B cell (primary cell): ENCODE data around the gene HBM. TPM values are rescaled to one million over a fixed set of nuclear protein-coding genes. Genes with fewer than 3 reads are reported as not detected.

ENCODE experiments used
- ATAC-seq: fragments of 200-7000 bp; cut with Tn5 transposase; one replicate; pipeline ENCODE4 v1.10.0; 2021; ENCODE audit warnings: low read depth, mild to moderate bottlenecking, moderate number of reproducible peaks, moderate library complexity
- CTCF ChIA-PET: fragments of 350-600 bp; sonication (Branson Sonifier 250); formaldehyde crosslinking; loops from one replicate; lab custom pipeline; 2021; ENCODE audit warnings: antibody characterized with exemption, inconsistent platforms; lab: Charles Lee
- POLR2A ChIA-PET: fragments of 350-600 bp; sonication (Branson Sonifier 250); formaldehyde crosslinking; loops from one replicate; lab custom pipeline; 2021; ENCODE audit warnings: antibody characterized with exemption; lab: Charles Lee
- DNase-seq: peaks from one replicate; pipeline ENCODE4 v3.0.0; 2013
- H2AFZ ChIP-seq: 2 replicates; pipeline ENCODE4 v1.6.1; 2012; ENCODE audit warnings: mild to moderate bottlenecking, low read depth, low read length; ENCODE audit not compliant: insufficient read depth, poor library complexity, severe bottlenecking
- H3K27ac ChIP-seq, 2 donors: 1 replicate in 1 of 2; 2 replicates in 1 of 2; pipeline ENCODE4 v1.5.1; 2012 to 2013; ENCODE audit warnings: low read length in 2 of 2, mild to moderate bottlenecking in 2 of 2, moderate library complexity in 1 of 2
- H3K27me3 ChIP-seq, 4 experiments: fragments of 200-600 bp in 1 of 4; sonication (generic) in 1 of 4; replicated peaks in 1 of 4; 1 replicate in 2 of 4; 2 replicates in 2 of 4; pipeline versions ENCODE4 v1.6.1 to v1.7.0; 2013 to 2016; ENCODE audit warnings: low read length in 3 of 4, mild to moderate bottlenecking in 2 of 4, mixed read lengths in 1 of 4, moderate library complexity in 1 of 4; ENCODE audit not compliant: insufficient read depth in 4 of 4, control insufficient read depth in 3 of 4; ENCODE audit errors: control extremely low read depth in 1 of 4
- H3K36me3 ChIP-seq, 2 experiments: replicated peaks in 1 of 2; 1 replicate in 1 of 2; 2 replicates in 1 of 2; pipeline versions ENCODE4 v1.6.1 to v1.7.1; 2013; ENCODE audit warnings: low read length in 1 of 2; ENCODE audit not compliant: insufficient read depth in 2 of 2, control insufficient read depth in 1 of 2; ENCODE audit errors: control extremely low read depth in 1 of 2, extremely low read depth in 1 of 2
- H3K4me1 ChIP-seq, 2 donors: fragments of 200-600 bp in 1 of 2; sonication (generic) in 1 of 2; 1 replicate in 1 of 2; 2 replicates in 1 of 2; pipeline versions ENCODE4 v1.5.1 to v1.6.1; 2013 to 2017; ENCODE audit warnings: low read length in 2 of 2; ENCODE audit not compliant: control insufficient read depth in 2 of 2, insufficient read depth in 2 of 2
- H3K4me2 ChIP-seq: replicated peaks from 2 replicates; pipeline ENCODE3; 2012; ENCODE audit warnings: mild to moderate bottlenecking, low read depth, low read length; ENCODE audit not compliant: poor library complexity, severe bottlenecking
- H3K4me3 ChIP-seq, 5 experiments: fragments of 200-600 bp in 1 of 5; sonication (generic) in 1 of 5; 1 replicate in 3 of 5; 2 replicates in 2 of 5; pipeline versions ENCODE4 v1.5.1 to v1.7.0; 2011 to 2016; ENCODE audit warnings: low read length in 4 of 5, mild to moderate bottlenecking in 4 of 5, low read depth in 2 of 5, control low read depth in 1 of 5, moderate library complexity in 1 of 5; ENCODE audit not compliant: insufficient read depth in 1 of 5; ENCODE audit errors: control extremely low read depth in 1 of 5, extremely low read depth in 1 of 5
- H3K79me2 ChIP-seq: fragments of 200-600 bp; sonication (generic); one replicate; pipeline ENCODE4 v1.6.0; 2016; ENCODE audit warnings: low read length; ENCODE audit not compliant: control insufficient read depth, insufficient read depth
- H3K9ac ChIP-seq: fragments of 200-600 bp; sonication (generic); 2 replicates; pipeline ENCODE4 v1.6.1; 2017; ENCODE audit warnings: mild to moderate bottlenecking, low read length, moderate library complexity
- H3K9me3 ChIP-seq, 3 donors: one replicate each; pipeline versions ENCODE4 v1.6.1 to v1.7.1; 2013; ENCODE audit warnings: low read length in 2 of 3; ENCODE audit not compliant: control insufficient read depth in 2 of 3, insufficient read depth in 1 of 3; ENCODE audit errors: control extremely low read depth in 1 of 3
- H4K20me1 ChIP-seq: 2 replicates; pipeline ENCODE4 v1.6.0; 2012; ENCODE audit warnings: mild to moderate bottlenecking, low read length; ENCODE audit not compliant: insufficient read depth, control insufficient read depth, poor library complexity, severe bottlenecking
- H3K27ac Mint-ChIP-seq: one replicate; pipeline ENCODE4 v1.8.0; 2021; ENCODE audit warnings: mixed read lengths
- H3K27me3 Mint-ChIP-seq: one replicate; pipeline ENCODE4 v1.8.0; 2021; ENCODE audit warnings: mixed read lengths
- H3K4me1 Mint-ChIP-seq: one replicate; pipeline ENCODE4 v1.8.0; 2021; ENCODE audit warnings: mixed read lengths
- H3K4me3 Mint-ChIP-seq: one replicate; pipeline ENCODE4 v1.8.0; 2021; ENCODE audit warnings: mixed read lengths
- H3K9me3 Mint-ChIP-seq: one replicate; pipeline ENCODE4 v1.8.0; 2022; ENCODE audit warnings: mixed read lengths; ENCODE audit not compliant: insufficient read depth
- CTCF ChIP-seq: fragments of 200-600 bp; IDR thresholded peaks from one replicate; pipeline ENCODE4 v1.8.0; 2022; ENCODE audit warnings: antibody characterized with exemption, mild to moderate bottlenecking
- EZH2 ChIP-seq: IDR thresholded peaks from 2 replicates; pipeline ENCODE4 v1.6.1; 2012; ENCODE audit warnings: borderline replicate concordance, low read depth, mild to moderate bottlenecking, moderate library complexity, low read length; ENCODE audit not compliant: insufficient read depth, poor library complexity, severe bottlenecking
- WGBS: methylation state at CpG from one replicate; pipeline ENCODE4 v1.1.5; 2013; ENCODE audit warnings: missing lambda C conversion rate; ENCODE audit not compliant: insufficient coverage; 5-methylcytosine and 5-hydroxymethylcytosine counted together
- intact Hi-C: fragments of 100-400 bp; cut with micrococcal nuclease; formaldehyde crosslinking; loops from one replicate; pipeline ENCODE4 v1.10.0; 2022
- polyA plus RNA-seq: library from polyadenylated mRNA; depleted of rRNA; stranded (reverse); fragments of >200 nt; gene quantifications from 2 replicates; pipeline ENCODE4 v1.2.3, GENCODE V29; 2012
- total RNA-seq, 2 donors: library from RNA; stranded (reverse); fragments of 120-200 nt in 1 of 2; gene quantifications; 1 replicate in 1 of 2; 2 replicates in 1 of 2; pipeline versions ENCODE4 v1.2.3 to v1.2.4, GENCODE V29; 2013 to 2022

HBM gene
- total and polyA plus RNA-seq, 2 donors (not counting 1 experiment from before 2014, with no cell fraction given): 0.64 TPM; not detected in 1

- ChIA-PET CTCF (no interaction called here), POLR2A (no interaction called here)
- Histone ChIP-seq H3K79me2 (peaks cover 38% of the 10 kb centered on the region), H3K4me3 (no peak overlapping the region), H3K27me3 (no peaks in the 10 kb centered on the region), H3K9me3 (no peaks in the 10 kb centered on the region), H3K4me2 (no peak overlapping the region), H4K20me1 (peaks cover 15% of the 10 kb centered on the region), H3K27ac (no peak overlapping the region), H3K36me3 (peaks cover 0 to 4% of the 10 kb centered on the region in 2 experiments), H3K4me1 (no peaks in the 10 kb centered on the region), H3K9ac (no peak overlapping the region), H2AFZ (no peak overlapping the region)
- DNase-seq (no peak), ATAC-seq (no peak)
- TF ChIP-seq EZH2 (no peak), CTCF (no peak)
- no peaks in the 10 kb centered on the region for H3K9me3 Mint-ChIP-seq
- H3K4me1 Mint-ChIP-seq: peaks cover 9% of the 10 kb centered on the region
- no peak overlapping the region for H3K4me3 Mint-ChIP-seq
- H3K27me3 Mint-ChIP-seq: no peaks in the 10 kb centered on the region
- intact Hi-C loops: no loop called here
- 100% methylated on average over 5 of the region's 15 CpGs for WGBS
- H3K27ac Mint-ChIP-seq: no peak overlapping the region
Measured at GRCh38 chr16:130533-131173, 35.1 kb upstream of the HBM start.

- Mint-ChIP-seq H3K27me3 (no peaks in the 10 kb centered on the region), H3K4me1 (peaks cover 12% of the 10 kb centered on the region), H3K4me3 (no peak overlapping the region), H3K27ac (no peak overlapping the region), H3K9me3 (no peaks in the 10 kb centered on the region)
- no peak overlapping the region for H2AFZ ChIP-seq
- intact Hi-C loops: no loop called here
- H4K20me1 ChIP-seq: peaks cover 12% of the 10 kb centered on the region
- ChIA-PET CTCF (interaction anchor here (0.7 to 1.3 kb wide), 2 partner anchors 66 to 998 kb away, joined by 3 read pairs; no protein-coding TSS in a partner anchor), POLR2A (no interaction called here)
- 93% methylated on average over 6 of the region's 7 CpGs for WGBS
- no peak overlapping the region for H3K4me2 ChIP-seq
- no peak for TF ChIP-seq CTCF
- TF ChIP-seq EZH2: no peak
- ATAC-seq (no peak), DNase-seq (no peak)
- no peaks in the 10 kb centered on the region for H3K27me3 ChIP-seq
- no peaks in the 10 kb centered on the region for H3K9me3 ChIP-seq
- no peak overlapping the region for H3K4me3 ChIP-seq
- H3K27ac ChIP-seq: no peak overlapping the region
- peaks cover 0 to 4% of the 10 kb centered on the region in 2 experiments for H3K36me3 ChIP-seq
- peaks cover 0 to 1% of the 10 kb centered on the region in 2 donors for H3K4me1 ChIP-seq
- no peak overlapping the region for H3K9ac ChIP-seq
- H3K79me2 ChIP-seq: peaks cover 51% of the 10 kb centered on the region
Measured at GRCh38 chr16:132120-132519, 33.7 kb upstream of the HBM start.
